GM18507 (cell line): ENCODE results near the gene MNAT1.
"Not testable (repeated sequence)": the region's sequence is repeated elsewhere in the genome, so short reads cannot be mapped to it uniquely, and the experiment has no call there.

Experiments used
- DNase-seq: peaks from one replicate; pipeline ENCODE4 v3.0.0; 2011; ENCODE audit warnings: low read depth; ENCODE audit not compliant: insufficient read length; ENCODE audit errors: extremely low spot score
- FAIRE-seq: peaks from 2 replicates; lab custom pipeline; 2011; peaks lifted over from hg19 to GRCh38; lab: Jason Lieb, UNC

Gene MNAT1

GRCh38 chr14:60734465-60735242 is at the start of gene MNAT1:
Gene MNAT1, plus strand, starts transcription at chr14:60734761. Its CDS starts 102 bp downstream, at chr14:60734863.
- DNase-seq (no peak), FAIRE-seq (peak; percentile 88)

- no peak for FAIRE-seq
- no peak for DNase-seq
These were observed 47.7 kb upstream of the MNAT1 start for GRCh38 chr14:60686865-60687264.

- DNase-seq (no peak), FAIRE-seq (no peak)
These were observed 43.0 kb upstream of the MNAT1 start for GRCh38 chr14:60691383-60692113.

- DNase-seq = no peak
- no peak for FAIRE-seq
These were observed 39.2 kb upstream of the MNAT1 start for GRCh38 chr14:60695327-60695726.

- no peak for FAIRE-seq
These were observed 34.0 kb upstream of the MNAT1 start for GRCh38 chr14:60700598-60700997.

GRCh38 chr14:60705100-60705499 is 29.5 kb upstream of the MNAT1 start:
- FAIRE-seq (no peak), DNase-seq (no peak)

More at GRCh38 chr14:60700598-60700997, 34.0 kb upstream of the MNAT1 start:
- no peak for DNase-seq

GRCh38 chr14:60707858-60708257 is 26.7 kb upstream of the MNAT1 start:
- DNase-seq = no peak
- FAIRE-seq = no peak

- FAIRE-seq (no peak), DNase-seq (no peak)
These were observed 24.1 kb upstream of the MNAT1 start for GRCh38 chr14:60710494-60710893.

- DNase-seq (no peak), FAIRE-seq (no peak)
These were observed 21.0 kb upstream of the MNAT1 start for GRCh38 chr14:60713513-60713912.

- FAIRE-seq (no peak), DNase-seq (no peak)
These were observed 14.2 kb upstream of the MNAT1 start for GRCh38 chr14:60720391-60720790.

GRCh38 chr14:60720962-60721325 is 13.6 kb upstream of the MNAT1 start:
- FAIRE-seq (no peak), DNase-seq (no peak)

GRCh38 chr14:60721326-60722106 is 13.0 kb upstream of the MNAT1 start:
- FAIRE-seq = no peak

GRCh38 chr14:60722107-60722356 is 12.5 kb upstream of the MNAT1 start:
- FAIRE-seq = no peak
- DNase-seq = no peak

More at GRCh38 chr14:60721326-60722106, 13.0 kb upstream of the MNAT1 start:
- DNase-seq = no peak

GRCh38 chr14:60722357-60723115 is 12.0 kb upstream of the MNAT1 start:
- peak; percentile 62 for FAIRE-seq

GRCh38 chr14:60723116-60723906 is 11.2 kb upstream of the MNAT1 start:
- FAIRE-seq (no peak), DNase-seq (no peak)

More at GRCh38 chr14:60722357-60723115, 12.0 kb upstream of the MNAT1 start:
- no peak for DNase-seq

- no peak for DNase-seq
- peak; percentile 46 for FAIRE-seq
These were observed 10.5 kb upstream of the MNAT1 start, which contains the start of gene SIX4 for GRCh38 chr14:60723907-60724618. Gene SIX4, minus strand, starts transcription at chr14:60724351. Its CDS starts 277 bp downstream, at chr14:60724074.

GRCh38 chr14:60731291-60731690 is 3.3 kb upstream of the MNAT1 start:
- not testable (repeated sequence) for FAIRE-seq, DNase-seq

GRCh38 chr14:60732840-60733483 is 1.6 kb upstream of the MNAT1 start:
- FAIRE-seq = no peak
- no peak for DNase-seq
